Thoracic aorta (tissue), 2 donors: ENCODE measurements around the gene PNPLA1. TPM values are rescaled to one million over a fixed set of nuclear protein-coding genes. Genes with fewer than 3 reads are reported as not detected.

Experiments
- ATAC-seq: fragments of 150-250 bp; one replicate; pipeline ENCODE4 v1.8.0; 2017; ENCODE audit warnings: low read depth; ENCODE audit not compliant: insufficient number of reproducible peaks, low FRiP score
- DNase-seq: peaks from one replicate; pipeline ENCODE4 v3.0.0-alpha.2; 2020; ENCODE audit warnings: low spot score
- H3K27ac ChIP-seq, 2 donors: fragments of 200-600 bp; sonication (generic); 1 replicate in 1 of 2; 2 replicates in 1 of 2; pipeline ENCODE4 v1.5.1; 2016; ENCODE audit warnings: mild to moderate bottlenecking in 2 of 2, moderate library complexity in 2 of 2
- H3K27me3 ChIP-seq: fragments of 200-600 bp; sonication (generic); replicated peaks from 2 replicates; pipeline ENCODE4 v1.6.0; 2016; ENCODE audit warnings: mild to moderate bottlenecking; ENCODE audit not compliant: insufficient read depth
- H3K36me3 ChIP-seq: fragments of 200-600 bp; sonication (generic); one replicate; pipeline ENCODE4 v1.5.1; 2016
- H3K4me1 ChIP-seq, 2 donors: fragments of 200-600 bp; sonication (generic); 1 replicate in 1 of 2; 2 replicates in 1 of 2; pipeline versions ENCODE4 v1.5.1 to v1.6.0; 2016; ENCODE audit warnings: low read depth in 2 of 2, mild to moderate bottlenecking in 1 of 2; ENCODE audit not compliant: control insufficient read depth in 1 of 2
- H3K4me3 ChIP-seq: fragments of 200-600 bp; sonication (generic); 2 replicates; pipeline ENCODE4 v1.5.1; 2016; ENCODE audit warnings: mild to moderate bottlenecking
- H3K9me3 ChIP-seq: fragments of 200-600 bp; sonication (generic); 2 replicates; pipeline ENCODE4 v1.5.1; 2016
- CTCF ChIP-seq: fragments of 200-600 bp; sonication (generic); IDR thresholded peaks from one replicate; pipeline ENCODE4 v1.5.1; 2019; ENCODE audit warnings: antibody characterized with exemption
- total RNA-seq, 2 donors: library from RNA; depleted of rRNA; stranded (reverse); fragments of >200 nt; gene quantifications; one replicate each; pipeline versions ENCODE4 v1.1.0 to v1.2.3, GENCODE V29; 2016

Gene PNPLA1
- total RNA-seq, 2 donors from 2014 or later, result not detected

- Histone ChIP-seq H3K4me1 (peaks cover 0 to 2% of the 10 kb centered on the region in 2 donors), H3K9me3 (no peaks in the 10 kb centered on the region), H3K4me3 (no peak overlapping the region), H3K36me3 (no peaks in the 10 kb centered on the region), H3K27ac (no peak overlapping the region), H3K27me3 (no peaks in the 10 kb centered on the region)
- no peak for DNase-seq
- TF ChIP-seq CTCF, result no peak
- ATAC-seq, result no peak
These were observed 58.7 kb downstream of the PNPLA1 start for GRCh38 chr6:36328600-36328999.

- no peak for TF ChIP-seq CTCF
- no peak for ATAC-seq
These were observed 60.0 kb downstream of the PNPLA1 start for GRCh38 chr6:36329798-36330291.

GRCh38 chr6:36330366-36330765 lies 60.5 kb downstream of the PNPLA1 start:
- no peak for TF ChIP-seq CTCF
- Histone ChIP-seq H3K27me3 (no peaks in the 10 kb centered on the region), H3K36me3 (no peaks in the 10 kb centered on the region), H3K4me3 (no peak overlapping the region), H3K27ac (no peak overlapping the region), H3K4me1 (peaks cover 0 to 5% of the 10 kb centered on the region in 2 donors), H3K9me3 (no peaks in the 10 kb centered on the region)
- ATAC-seq, result no peak
- no peak for DNase-seq

More at GRCh38 chr6:36329798-36330291, 60.0 kb downstream of the PNPLA1 start:
- no peak overlapping the region for H3K4me3 ChIP-seq
- no peaks in the 10 kb centered on the region for H3K27me3 ChIP-seq
- H3K9me3 ChIP-seq, result no peaks in the 10 kb centered on the region
- no peak for DNase-seq
- H3K4me1 ChIP-seq, result peaks cover 0 to 5% of the 10 kb centered on the region in 2 donors
- no peak overlapping the region for H3K27ac ChIP-seq
- H3K36me3 ChIP-seq, result no peaks in the 10 kb centered on the region

- Histone ChIP-seq H3K36me3 (no peaks in the 10 kb centered on the region), H3K4me3 (no peak overlapping the region), H3K27me3 (no peaks in the 10 kb centered on the region), H3K27ac (no peak overlapping the region), H3K9me3 (no peaks in the 10 kb centered on the region), H3K4me1 (peaks cover 0 to 5% of the 10 kb centered on the region in 2 donors)
- no peak for TF ChIP-seq CTCF
- no peak for DNase-seq
- ATAC-seq, result no peak
These were observed 61.5 kb downstream of the PNPLA1 start for GRCh38 chr6:36331381-36331780.

- no peak overlapping the region for H3K4me3 ChIP-seq
- peaks cover 0 to 5% of the 10 kb centered on the region in 2 donors for H3K4me1 ChIP-seq
- no peak overlapping the region for H3K27ac ChIP-seq
- no peaks in the 10 kb centered on the region for H3K36me3 ChIP-seq
- TF ChIP-seq CTCF, result no peak
- no peaks in the 10 kb centered on the region for H3K9me3 ChIP-seq
- DNase-seq (no peak), ATAC-seq (no peak)
- H3K27me3 ChIP-seq, result no peaks in the 10 kb centered on the region
These were observed 63.5 kb downstream of the PNPLA1 start for GRCh38 chr6:36333171-36333895.
